K562 (cell line): ENCODE data around the gene TTC16. TPM values are rescaled to one million over a fixed set of nuclear protein-coding genes. Genes with fewer than 3 reads are reported as not detected.

Experiments
- ATAC-seq: fragments of 200-7000 bp; cut with Tn5 transposase; 3 replicates; pipeline ENCODE4 v1.9.1; 2020; ENCODE audit warnings: moderate library complexity
- BruUV-seq: library from RNA; stranded (reverse); fragments of 400-500 nt; replicated peaks from 2 replicates; lab custom pipeline; 2021; lab: Mats Ljungman, UMichigan
- CTCF ChIA-PET: fragments of 300-600 bp; formaldehyde crosslinking; extraction: SDS; loops from one replicate; lab custom pipeline; 2021; ENCODE audit warnings: low intra/inter-chr PET ratio; lab: Yijun Ruan, JAX
- POLR2A ChIA-PET: fragments of 300-600, 350-650 bp; sonication (Branson Sonifier 250); formaldehyde crosslinking; extraction: SDS; loops from one replicate; lab custom pipeline; 2021; ENCODE audit warnings: antibody characterized with exemption, inconsistent platforms; lab: Yijun Ruan, JAX
- DNase-seq, 4 experiments: peaks; one replicate each; pipeline versions ENCODE4 v3.0.0 to v3.0.0-alpha.2; 2011 to 2018; ENCODE audit warnings: low spot score in 3 of 4, mixed read lengths in 3 of 4; ENCODE audit errors: extremely low read depth in 1 of 4
- FAIRE-seq: peaks from 2 replicates; lab custom pipeline; 2011; peaks lifted over from hg19 to GRCh38; lab: Jason Lieb, UNC
- H2AFZ ChIP-seq: 2 replicates; pipeline ENCODE4 v1.6.0; 2011; ENCODE audit warnings: low read depth, low read length, control low read depth, inconsistent platforms
- H3K27ac ChIP-seq: fragments of 200-600 bp; 3 replicates; pipeline ENCODE4 v1.8.0; 2011; ENCODE audit warnings: low read depth, mild to moderate bottlenecking, control low read depth, inconsistent platforms, low read length, moderate library complexity, mixed read lengths; ENCODE audit errors: extremely low read depth
- H3K27me3 ChIP-seq, 2 experiments: fragments of 300-600 bp in 1 of 2; 2 replicates in 1 of 2; 3 replicates in 1 of 2; pipeline versions ENCODE4 v1.6.0 to v1.8.0; 2011; ENCODE audit warnings: inconsistent platforms in 2 of 2, low read length in 2 of 2, mild to moderate bottlenecking in 1 of 2, mixed read lengths in 1 of 2, moderate library complexity in 1 of 2; ENCODE audit not compliant: control insufficient read depth in 2 of 2, insufficient read depth in 2 of 2
- H3K36me3 ChIP-seq: fragments of 300-600 bp; 3 replicates; pipeline ENCODE4 v1.8.0; 2011; ENCODE audit warnings: mild to moderate bottlenecking, low read length, inconsistent platforms; ENCODE audit not compliant: control insufficient read depth, insufficient read depth
- H3K4me1 ChIP-seq, 2 experiments: fragments of 200-600 bp in 1 of 2; replicated peaks in 1 of 2; 2 replicates in 1 of 2; 3 replicates in 1 of 2; pipeline versions ENCODE4 v1.5.1 to v1.8.0; 2011; ENCODE audit warnings: inconsistent platforms in 2 of 2, low read length in 2 of 2, mild to moderate bottlenecking in 1 of 2, mixed read lengths in 1 of 2, moderate library complexity in 1 of 2; ENCODE audit not compliant: control insufficient read depth in 2 of 2, insufficient read depth in 2 of 2
- H3K4me2 ChIP-seq: 2 replicates; pipeline ENCODE4 v1.6.1; 2011; ENCODE audit warnings: low read length, control low read depth, inconsistent platforms, mixed read lengths; ENCODE audit not compliant: insufficient read depth
- H3K4me3 ChIP-seq: fragments of 200-600 bp; sonication (generic), shearing (Covaris generic); 2 replicates; pipeline ENCODE4 v1.5.1; 2016; ENCODE audit warnings: control low read depth, inconsistent platforms
- H3K79me2 ChIP-seq: fragments of 200-600 bp; 3 replicates; pipeline ENCODE4 v1.8.0; 2011; ENCODE audit warnings: low read length, inconsistent platforms; ENCODE audit not compliant: control insufficient read depth, insufficient read depth
- H3K9ac ChIP-seq, 2 experiments: 2 replicates each; pipeline versions ENCODE4 v1.6.0 to v1.6.1; 2011; ENCODE audit warnings: low read depth in 2 of 2, low read length in 2 of 2, control low read depth in 1 of 2, inconsistent platforms in 1 of 2, mild to moderate bottlenecking in 1 of 2, mixed read lengths in 1 of 2; ENCODE audit not compliant: insufficient read depth in 1 of 2
- H3K9me1 ChIP-seq: one replicate; pipeline ENCODE4 v1.6.0; 2011; ENCODE audit warnings: inconsistent platforms, mild to moderate bottlenecking, low read length, moderate library complexity; ENCODE audit not compliant: control insufficient read depth, insufficient read depth
- H3K9me3 ChIP-seq: replicated peaks from 2 replicates; pipeline ENCODE4 v1.5.1; 2011; ENCODE audit warnings: low read depth, low read length, inconsistent platforms; ENCODE audit not compliant: control insufficient read depth, insufficient read depth
- H4K20me1 ChIP-seq: replicated peaks from 2 replicates; pipeline ENCODE4 v1.6.1; 2011; ENCODE audit warnings: low read length, inconsistent platforms, mixed read lengths; ENCODE audit not compliant: control insufficient read depth, insufficient read depth
- ETV5 ChIP-seq: sonication (generic); formaldehyde crosslinking; IDR thresholded peaks from 2 replicates; pipeline ENCODE4 v1.4.0; 2020; ENCODE audit warnings: low read depth, mild to moderate bottlenecking, missing genetic modification reagents
- GABPA ChIP-seq: fragments of 200-800 bp; sonication (Bioruptor generic); conservative IDR thresholded peaks from 2 replicates; pipeline ENCODE4 v1.6.1; 2016; ENCODE audit warnings: low read depth, missing genetic modification characterization, missing compliant biosample characterization
- HOMEZ ChIP-seq: fragments of 250-450 bp; sonication (Bioruptor Pico); IDR thresholded peaks from 2 replicates; pipeline ENCODE4 v1.4.0; 2020; ENCODE audit warnings: mild to moderate bottlenecking, moderate library complexity
- L3MBTL2 ChIP-seq: fragments of 450-650 bp; IDR thresholded peaks from 2 replicates; pipeline ENCODE4 v1.6.1; 2016; ENCODE audit warnings: mild to moderate bottlenecking, moderate library complexity
- ZKSCAN1 ChIP-seq: fragments of 150-350 bp; IDR thresholded peaks from 2 replicates; pipeline ENCODE4 v1.6.1; 2016; ENCODE audit warnings: low read depth, low read length
- ZNF280A ChIP-seq: fragments of 450-650 bp; IDR thresholded peaks from 2 replicates; pipeline ENCODE4 v1.6.1; 2018; ENCODE audit warnings: mild to moderate bottlenecking, low read depth; ENCODE audit not compliant: partially characterized antibody
- WGBS: fragments of 100-300 bp; shearing (Covaris generic); methylation state at CpG from one replicate; pipeline ENCODE4 v1.1.6; 2016; ENCODE audit warnings: low coverage, mixed read lengths; ENCODE audit not compliant: insufficient coverage; ENCODE audit errors: missing lambda C conversion rate; 5-methylcytosine and 5-hydroxymethylcytosine counted together
- in situ Hi-C: fragments of 300-500 bp; cut with MboI; formaldehyde crosslinking; loops from 4 replicates; pipeline ENCODE4 v1.15.0; 2018; ENCODE audit warnings: inconsistent platforms, mixed read lengths
- intact Hi-C: fragments of 100-400 bp; cut with micrococcal nuclease; formaldehyde crosslinking; loops from 2 replicates; pipeline ENCODE4 v1.14.2; 2022
- polyA plus RNA-seq, 8 experiments: library from polyadenylated mRNA; depleted of rRNA in 4 of 8; stranded (reverse) in 5 of 8; unstranded in 3 of 8; fragments of >200 nt; fragmentation: Nextera tagmentation in 2 of 8; fragmentation: Illumina TruSeq in 1 of 8; extraction: Ambion mirVana in 2 of 8; extraction: Trizol in 1 of 8; gene quantifications; 2 replicates each; pipeline versions ENCODE4 v1.2.1 to v1.2.3, GENCODE V29; 2011 to 2014; ENCODE audit warnings: inconsistent platforms in 1 of 8, missing spikeins in 1 of 8
- total RNA-seq, 7 experiments: library from RNA; depleted of rRNA in 6 of 7; stranded (reverse); fragments of >200 nt in 6 of 7; fragmentation: Illumina TruSeq in 2 of 7; extraction: Trizol in 2 of 7; gene quantifications; 2 replicates each; pipeline versions ENCODE4 v1.2.1 to v1.2.3, GENCODE V29; 2011 to 2021; ENCODE audit warnings: low replicate concordance in 1 of 7

TTC16 gene
- total and polyA plus RNA-seq, 9 of the 15 experiments (the other 6 are each of a cell fraction or from before 2014, with no cell fraction given) = 0.11 TPM; not detected in 8

GRCh38 chr9:127758843-127759242, 43.0 kb downstream of the TTC16 start (continued):
- TF ChIP-seq HOMEZ (CRISPR knock-in tag) = no peak
- TF ChIP-seq ETV5 (CRISPR knock-in tag) = no peak

GRCh38 chr9:127761061-127761460, 45.2 kb downstream of the TTC16 start:
- ChIA-PET POLR2A (interaction anchor here (0.7 kb wide), 1 partner anchor 48 kb away, joined by 3 read pairs; no protein-coding TSS in a partner anchor), CTCF (no interaction called here)
- FAIRE-seq (no peak), ATAC-seq (no peak), DNase-seq (no peak)
- BruUV-seq = no TSS peak
- TF ChIP-seq GABPA (tag) = no peak
- TF ChIP-seq ZNF280A = no peak
- no peak for TF ChIP-seq L3MBTL2
- TF ChIP-seq ZKSCAN1 = peak; percentile 89
- Histone ChIP-seq H3K79me2 (no peaks in the 10 kb centered on the region), H3K36me3 (no peaks in the 10 kb centered on the region), H4K20me1 (no peaks in the 10 kb centered on the region; the same call in 1 of the 2 replicates), H3K9me3 (no peaks in the 10 kb centered on the region), H3K27me3 (no peaks in the 10 kb centered on the region; a peak in 1 of 5 replicates), H3K4me3 (no peak overlapping the region), H2AFZ (no peak overlapping the region), H3K4me2 (no peak overlapping the region), H3K4me1 (peaks cover 21 to 29% of the 10 kb centered on the region in 2 experiments), H3K27ac (no peak overlapping the region), H3K9ac (no peak overlapping the region), H3K9me1 (peaks cover 3% of the 10 kb centered on the region)
- in situ Hi-C loops = loop anchor here (25.0 kb wide), 1 partner anchor 601 kb away; the partner anchor contains the start of gene URM1
- 6% methylated on average over 5 of the region's 5 CpGs for WGBS
- intact Hi-C loops = no loop called here
